ENCODE measurements around the gene NELFA. TPM values are rescaled to one million over a fixed set of nuclear protein-coding genes. Genes with fewer than 3 reads are reported as not detected.

NELFA gene
- total and polyA plus RNA-seq, 10 of the 15 experiments (the other 5 are each of a cell fraction or from before 2014, with no cell fraction given) = 0.39 to 38.6 (median 16.7) TPM

- BruUV-seq (replicated peaks) = no TSS peak
- ChIA-PET CTCF (no interaction called here), POLR2A (no interaction called here), SMC1A (ENCODE audit: uncharacterized antibody, unreplicated experiment) (no interaction called here), RAD21 (ENCODE audit: unreplicated experiment) (no interaction called here)
- H3K4me1 ChIP-seq (ENCODE audit: control insufficient read depth, insufficient read depth, low read length) = no peaks in the 10 kb centered on the region
- peaks cover 30 to 45% of the 10 kb centered on the region in 2 experiments for H3K36me3 ChIP-seq (ENCODE audit: control insufficient read depth in 2 of 2, insufficient read depth in 2 of 2, low read length in 1 of 2)
- no peak for DNase-seq (ENCODE audit: low read depth, low spot score)
- no peak for FAIRE-seq
- intact Hi-C loops (cut with micrococcal nuclease; ENCODE audit: unreplicated experiment) (no loop called here), in situ Hi-C loops (cut with MboI) (no loop called here)
- WGBS (ENCODE audit: insufficient coverage, insufficient replicate concordance, low lambda C conversion rate, missing lambda C conversion rate) = 77% methylated on average over 5 of the region's 5 CpGs
- ATAC-seq = no peak
- no peaks in the 10 kb centered on the region; the same call in 2 of the 3 replicates for H3K9me3 ChIP-seq (replicated peaks; ENCODE audit: control insufficient read depth, insufficient read depth, low read length)
- no peak overlapping the region for H3K27ac ChIP-seq (ENCODE audit: control insufficient read depth, insufficient read depth)
- no peak overlapping the region for H3K4me3 ChIP-seq
- H3K9ac ChIP-seq (ENCODE audit: control insufficient read depth, insufficient read depth, low read length) = no peak overlapping the region
- no peaks in the 10 kb centered on the region for H4K20me1 ChIP-seq (ENCODE audit: control insufficient read depth, insufficient read depth)
- H3K79me2 ChIP-seq (ENCODE audit: control insufficient read depth, insufficient read depth, low read length) = no peaks in the 10 kb centered on the region
- no peaks in the 10 kb centered on the region for H3K27me3 ChIP-seq (replicated peaks in 1 of 2; ENCODE audit: control insufficient read depth in 2 of 2, insufficient read depth in 2 of 2, low read length in 1 of 2)
- no peak overlapping the region for H3K4me2 ChIP-seq (ENCODE audit: control insufficient read depth, insufficient read depth)
- H2AFZ ChIP-seq (ENCODE audit: control insufficient read depth, low read depth, low read length) = no peak overlapping the region
- TF ChIP-seq E2F4 (IDR thresholded peaks at IDR 0.05; ENCODE audit: low read depth, low read length) = no peak
- TF ChIP-seq RCOR1 (conservative IDR thresholded peaks at IDR 0.05; ENCODE audit: low read depth, low read length) = no peak
- no peak for TF ChIP-seq JUNB (IDR thresholded peaks at IDR 0.05)
- no peak for TF ChIP-seq MTA3 (IDR thresholded peaks at IDR 0.05; ENCODE audit: borderline replicate concordance, low read length)
- no peak for TF ChIP-seq MLLT1 (IDR thresholded peaks at IDR 0.05)
- TF ChIP-seq RAD21 (IDR thresholded peaks at IDR 0.05; ENCODE audit: insufficient read depth, low read depth, low read length) = no peak
- TF ChIP-seq SMC3 (IDR thresholded peaks at IDR 0.05; ENCODE audit: borderline replicate concordance, low read length) = no peak
- no peak for TF ChIP-seq ELK1 (IDR thresholded peaks at IDR 0.05; ENCODE audit: low read depth, low read length)
- TF ChIP-seq PKNOX1 (IDR thresholded peaks at IDR 0.05) = no peak
- no peak for TF ChIP-seq FOXK2 (IDR thresholded peaks at IDR 0.05)
- no peak for TF ChIP-seq ATF2 (IDR thresholded peaks at IDR 0.05; ENCODE audit: low read length)
- no peak for TF ChIP-seq USF2 (IDR thresholded peaks at IDR 0.05; ENCODE audit: borderline replicate concordance, low read depth, low read length)
- TF ChIP-seq CTCF (IDR thresholded peaks at IDR 0.05 in 2 of 3, conservative IDR thresholded peaks at IDR 0.05 in 1 of 3; ENCODE audit: control insufficient read depth in 2 of 3, extremely low read depth in 1 of 3, insufficient read depth in 1 of 3, low read depth in 3 of 3, low read length in 3 of 3) = no peak
- no peak for TF ChIP-seq MYC (IDR thresholded peaks at IDR 0.05; ENCODE audit: insufficient read depth, insufficient read length, insufficient replicate concordance, low read length, severe bottlenecking)
These were observed 41.1 kb downstream of the NELFA start for GRCh38 chr4:1967512-1968149.

Measured in GM12878 (cell line).